ENCODE data around the gene PLPPR4.

GRCh38 chr1:99250728-99251127 lies 13.6 kb upstream of the PLPPR4 start:
- TF ChIP-seq CTCF (IDR thresholded peaks at IDR 0.05) (no peak), POLR2A (IDR thresholded peaks at IDR 0.05) (no peak), EP300 (IDR thresholded peaks at IDR 0.05) (no peak), POLR2AphosphoS5 (IDR thresholded peaks at IDR 0.05) (no peak)
